NCI-H460 (cell line): ENCODE data around the gene SLC25A13. TPM values are rescaled to one million over a fixed set of nuclear protein-coding genes. Genes with fewer than 3 reads are reported as not detected.
"Not testable (repeated sequence)": the region's sequence is repeated elsewhere in the genome, so short reads cannot be mapped to it uniquely, and the experiment has no call there.

Experiments used
- DNase-seq: peaks from one replicate; pipeline ENCODE4 v3.0.0-alpha.2; 2016; ENCODE audit warnings: low read depth; ENCODE audit errors: extremely low read depth
- total RNA-seq: library from RNA; depleted of rRNA; stranded (reverse); fragments of >200 nt; shearing (Covaris generic); gene quantifications from 2 replicates; pipeline ENCODE4 v1.2.3, GENCODE V29; 2014

The SLC25A13 gene
- total RNA-seq, 1 experiment from 2014 or later, result 39.2 TPM

DNA sequence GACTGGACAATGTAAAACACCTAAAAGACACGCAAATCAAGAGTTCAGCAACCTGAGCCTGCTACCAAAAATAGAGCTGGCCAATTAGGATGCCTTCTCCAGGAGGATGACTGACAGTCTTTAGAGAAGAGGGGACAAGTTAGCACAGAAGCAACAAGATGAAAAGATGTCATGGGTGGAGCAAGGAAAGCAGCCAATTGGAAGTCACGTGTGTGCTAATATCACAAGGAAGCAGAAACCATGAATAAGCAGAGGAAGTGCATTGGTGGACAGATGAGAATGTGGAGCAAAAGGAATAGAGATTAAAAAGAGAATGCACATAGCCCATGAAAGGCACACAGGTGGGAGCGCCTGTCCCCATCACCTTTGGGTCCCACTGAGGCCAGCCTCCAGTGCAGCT lies 148.1 kb downstream of the SLC25A13 start:
- no peak for DNase-seq

GRCh38 chr7:96169439-96169838 lies 152.5 kb downstream of the SLC25A13 start:
- DNase-seq, result no peak

DNA sequence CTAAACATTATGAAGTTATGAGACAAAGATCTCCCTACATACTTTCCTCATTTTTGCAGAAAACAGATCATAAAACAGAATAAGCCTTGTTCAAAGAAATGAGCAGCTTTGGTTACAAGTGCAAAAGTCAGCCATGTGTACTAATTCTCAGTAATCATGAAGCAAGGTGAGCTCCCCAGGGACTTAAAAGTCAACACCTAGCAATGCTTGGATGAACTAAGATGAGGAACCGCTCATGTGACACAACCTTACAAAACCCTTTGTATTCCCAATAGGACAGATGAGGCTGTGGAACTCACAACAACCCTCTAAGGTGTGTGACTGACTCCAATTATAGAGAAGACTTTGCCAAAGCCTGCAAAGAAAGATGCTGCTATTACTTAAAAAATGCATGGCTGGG lies 154.5 kb downstream of the SLC25A13 start:
- no peak for DNase-seq

DNA sequence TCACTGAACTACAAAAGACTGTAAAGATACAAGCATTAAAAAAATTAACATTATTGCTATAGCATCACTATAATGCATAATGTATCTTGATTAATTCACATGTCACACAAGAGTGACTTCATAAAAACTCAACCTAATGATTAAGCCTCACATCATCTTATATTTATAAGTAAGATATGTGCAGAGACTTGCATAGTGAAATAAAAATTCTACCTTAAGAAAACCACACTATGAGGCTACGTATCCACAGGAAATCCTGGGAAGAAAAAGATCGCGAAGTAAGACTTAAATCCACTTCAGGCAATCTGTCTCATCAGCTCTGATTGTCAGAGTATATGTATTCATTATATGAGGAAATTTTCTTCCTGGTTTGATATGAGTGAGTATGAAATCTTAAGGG lies 160.0 kb downstream of the SLC25A13 start:
- DNase-seq, result no peak

DNA sequence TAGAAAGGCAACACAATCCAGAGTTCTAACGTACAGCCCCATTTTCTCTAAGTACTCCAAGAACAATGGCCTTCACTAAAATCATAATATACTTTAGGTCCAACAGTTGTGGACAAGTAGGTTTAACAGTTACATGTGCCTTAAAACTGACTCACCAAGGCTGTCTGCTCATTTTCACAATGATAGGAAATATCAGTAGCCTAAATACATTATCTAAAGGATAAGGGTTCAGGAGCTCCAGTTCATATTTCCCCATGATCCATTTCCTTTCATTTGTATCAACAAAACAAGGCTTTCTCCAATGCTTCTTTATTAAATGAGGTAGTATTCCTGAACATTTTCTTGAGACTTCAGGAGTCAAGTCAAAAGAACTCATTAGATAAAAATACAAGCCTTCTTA lies 164.0 kb downstream of the SLC25A13 start:
- DNase-seq, result no peak

DNA sequence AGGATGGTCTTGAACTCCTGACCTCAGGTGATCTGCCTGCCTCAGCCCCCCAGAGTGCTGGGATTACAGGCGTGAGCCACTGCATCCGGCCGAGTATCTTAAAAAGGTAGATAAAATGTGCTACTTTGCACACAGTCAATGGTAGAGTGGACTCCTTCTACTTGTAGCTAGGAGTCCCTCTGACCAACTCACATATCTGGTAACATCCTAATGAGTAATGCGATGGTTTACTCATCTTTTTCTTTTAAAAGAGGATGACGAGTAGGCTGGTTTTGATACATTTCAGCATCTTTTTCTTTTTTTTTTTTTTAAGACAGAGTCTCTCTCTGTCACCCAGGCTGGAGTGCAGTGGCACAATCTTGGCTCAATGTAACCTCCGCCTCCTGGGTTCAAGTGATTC lies 167.4 kb downstream of the SLC25A13 start:
- DNase-seq, result not testable (repeated sequence)

- DNase-seq, result no peak
Measured at GRCh38 chr7:96152706-96153105, 169.2 kb downstream of the SLC25A13 start.

GRCh38 chr7:96151889-96152288 lies 170.0 kb downstream of the SLC25A13 start:
- DNase-seq, result no peak

DNA sequence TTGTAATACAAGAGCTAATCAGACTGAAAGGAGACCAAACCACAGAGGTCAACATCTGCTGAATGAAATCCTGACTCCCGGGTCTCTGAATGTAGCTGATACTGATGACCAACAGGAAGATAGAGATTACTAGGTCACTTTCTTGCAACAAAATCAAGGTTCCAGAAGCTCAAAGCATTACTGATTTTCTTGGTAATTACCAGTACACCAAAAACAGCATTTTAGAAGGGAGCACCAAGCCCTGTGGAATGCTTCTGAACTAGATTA lies 177.7 kb downstream of the SLC25A13 start:
- DNase-seq, result no peak

DNA sequence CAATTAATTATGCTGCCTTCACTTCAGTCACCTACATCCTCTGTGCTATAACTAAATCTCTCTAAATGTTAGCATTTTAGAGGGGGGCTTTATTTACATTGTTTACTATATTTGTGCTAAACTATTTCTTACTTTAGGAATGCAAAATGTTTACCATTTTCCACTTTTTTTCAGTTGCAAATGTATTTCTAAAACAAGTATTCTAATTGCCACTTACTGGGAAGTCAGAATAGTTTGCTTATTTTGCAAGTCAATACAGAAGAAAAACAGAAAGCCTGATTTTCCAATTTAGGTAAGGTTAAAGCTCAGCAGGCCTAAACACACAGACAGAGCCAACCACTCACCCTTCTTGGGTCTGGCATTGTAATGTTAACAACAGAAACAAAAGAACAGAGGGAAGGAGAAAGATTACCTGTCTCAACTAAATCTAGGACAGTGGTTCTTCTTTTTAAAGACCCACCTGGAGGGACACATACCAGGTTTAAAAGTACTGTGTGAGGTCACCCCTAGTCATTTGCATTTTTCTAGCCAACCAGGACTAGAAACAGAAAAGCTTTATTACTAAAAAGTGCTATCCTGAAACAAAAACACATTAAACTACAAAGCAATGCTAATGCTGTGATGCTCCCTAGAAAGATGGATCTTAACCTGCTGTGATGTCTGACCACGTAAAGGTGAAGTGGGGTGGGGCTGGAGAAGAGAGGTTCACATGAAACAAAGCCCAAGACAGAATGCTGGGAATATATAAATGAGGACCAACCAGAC lies 178.2 kb downstream of the SLC25A13 start:
- DNase-seq, result no peak

DNA sequence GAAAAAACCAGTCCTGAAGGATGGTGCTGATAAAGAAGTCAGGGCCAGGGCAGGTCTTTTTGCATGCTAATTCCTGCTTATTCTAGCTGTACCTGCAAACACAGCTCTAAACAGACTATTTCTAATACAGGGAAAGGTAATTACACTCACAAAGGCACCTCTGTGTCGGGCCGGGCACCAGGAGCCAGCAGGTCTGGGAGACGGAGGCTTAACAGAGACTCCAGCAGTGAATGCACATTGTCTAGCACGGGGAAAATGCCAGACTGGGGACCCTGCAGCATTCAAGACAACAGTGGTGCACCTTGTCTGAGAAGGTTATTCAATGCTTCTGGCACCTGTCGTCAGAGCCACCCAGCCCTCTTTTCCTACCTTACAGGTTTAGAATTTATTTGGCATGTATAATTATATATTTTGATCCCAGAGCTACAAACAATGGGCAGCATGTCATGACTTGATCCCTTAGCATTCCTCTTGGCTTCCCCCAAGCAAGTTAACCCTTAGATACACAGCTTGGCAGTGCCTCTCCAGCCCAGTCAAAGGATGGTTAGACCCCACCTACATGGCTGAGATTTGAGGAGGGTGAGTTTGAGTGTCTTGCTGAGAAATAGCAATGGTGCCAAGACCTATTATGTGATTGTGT lies 185.2 kb downstream of the SLC25A13 start:
- DNase-seq, result no peak

DNA sequence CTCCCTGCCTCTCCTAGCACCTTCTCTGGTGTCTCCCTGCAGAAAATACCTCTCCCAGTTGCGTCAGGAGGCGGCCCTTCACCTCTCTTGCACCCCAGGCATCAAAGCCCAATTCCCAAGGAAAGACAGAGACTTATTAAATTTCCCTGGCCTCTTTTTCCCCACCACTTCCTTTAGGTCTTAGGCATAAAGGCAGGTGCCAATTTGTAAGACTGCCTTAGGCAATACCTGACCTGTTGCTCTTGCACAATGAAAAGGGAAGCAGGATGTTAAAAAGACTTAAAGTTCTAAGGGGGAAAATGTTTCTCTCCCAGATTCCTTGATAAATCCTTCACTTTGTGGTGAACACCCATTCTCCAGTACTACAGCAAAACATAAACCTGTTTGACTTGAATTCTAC lies 186.7 kb downstream of the SLC25A13 start:
- no peak for DNase-seq

- DNase-seq, result no peak
Measured at GRCh38 chr7:96131525-96131924, 190.4 kb downstream of the SLC25A13 start.

DNA sequence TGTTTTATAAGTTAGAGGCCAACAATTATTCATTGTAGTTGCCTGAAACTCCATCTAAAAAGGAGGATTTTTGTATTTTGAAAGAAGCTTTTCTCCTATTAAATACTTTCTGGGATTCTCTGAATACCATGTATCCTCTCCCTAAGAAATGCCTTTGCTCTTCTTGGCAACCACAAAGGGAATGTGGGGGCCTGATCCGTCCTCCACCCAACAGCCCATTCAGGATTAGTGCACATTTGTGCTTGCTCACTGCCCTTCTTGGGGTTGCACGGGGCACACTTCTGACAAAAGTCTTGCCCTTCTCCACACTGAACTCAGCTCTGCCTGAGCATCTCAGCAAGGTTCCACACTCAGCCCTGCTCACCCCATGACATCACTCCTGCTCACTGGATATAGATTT lies 194.2 kb downstream of the SLC25A13 start:
- DNase-seq, result no peak

DNA sequence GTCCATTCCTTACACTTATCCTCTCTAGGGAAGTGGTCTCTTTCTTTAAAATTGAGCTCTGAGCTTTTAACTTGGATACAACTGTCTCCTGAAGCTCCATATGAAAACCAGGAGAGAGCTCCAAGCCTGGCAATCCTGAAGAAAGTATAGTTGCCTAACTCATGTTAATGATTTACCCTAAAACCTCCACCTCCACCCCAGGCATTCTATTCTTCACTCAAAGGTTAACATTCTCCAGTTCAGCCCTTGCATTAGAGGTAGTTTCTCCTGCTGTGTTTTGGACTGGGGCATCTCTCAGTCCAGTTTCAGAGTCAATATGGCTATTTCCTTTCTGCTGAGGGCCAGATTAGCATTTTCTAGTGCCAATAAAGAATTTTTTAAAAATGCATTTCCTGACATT lies 195.5 kb downstream of the SLC25A13 start:
- no peak for DNase-seq

- DNase-seq, result no peak
Measured at GRCh38 chr7:96122746-96123145, 199.2 kb downstream of the SLC25A13 start.

DNA sequence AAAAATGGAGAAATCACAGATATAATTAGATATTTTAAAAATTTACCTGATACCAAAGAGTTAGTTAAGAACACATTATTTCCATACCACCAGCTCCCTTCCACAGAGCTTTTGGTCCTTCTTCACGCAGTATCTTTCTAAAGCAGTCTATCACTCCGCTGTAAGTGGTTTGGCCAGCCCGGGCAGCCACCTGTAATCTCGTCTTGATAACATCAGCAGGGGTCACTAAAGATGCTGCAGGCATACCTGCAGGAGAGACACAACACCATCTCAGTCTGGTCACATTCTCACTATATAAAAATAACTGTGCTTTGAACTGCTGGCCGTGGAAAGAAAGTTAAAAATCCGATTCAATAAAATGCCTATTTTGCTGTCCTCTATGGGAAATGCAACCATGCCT lies 200.1 kb downstream of the SLC25A13 start:
- DNase-seq, result no peak

DNA sequence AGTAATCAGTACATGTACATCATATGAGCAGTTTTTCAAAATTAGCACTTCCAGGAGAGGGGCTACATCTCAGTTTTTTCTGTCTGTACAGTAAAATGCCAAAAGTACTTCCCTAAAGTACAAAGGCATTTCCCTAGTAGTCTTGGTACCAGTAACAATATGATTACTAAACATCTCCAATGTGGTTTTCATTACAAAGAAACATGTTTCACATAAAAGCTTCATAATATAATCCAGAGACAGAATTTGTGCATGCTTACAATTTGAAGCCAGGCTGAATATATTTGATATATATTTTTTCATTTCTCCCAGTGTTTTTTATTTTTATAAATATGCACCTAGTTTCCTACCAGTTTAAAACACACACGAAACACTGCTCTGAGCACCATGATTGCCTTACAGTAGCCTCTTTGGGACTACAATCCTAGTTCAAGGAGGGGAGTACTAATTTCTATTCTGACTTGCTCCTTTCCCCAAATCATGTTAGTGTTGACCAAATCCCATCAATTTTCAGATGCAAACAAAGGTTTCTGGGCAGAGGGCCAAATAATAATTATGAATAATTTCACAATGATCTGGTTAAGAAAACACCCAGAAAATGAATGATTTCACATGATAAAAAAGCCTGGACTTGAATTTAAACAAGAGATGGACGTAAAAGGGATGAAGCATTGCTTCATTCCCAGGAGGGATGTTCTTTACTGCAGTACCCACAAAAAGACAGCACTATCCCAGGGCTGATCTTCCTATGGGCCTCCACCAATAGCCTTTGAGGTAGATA lies 201.3 kb downstream of the SLC25A13 start:
- DNase-seq, result no peak

- DNase-seq, result no peak
Measured at GRCh38 chr7:96118449-96119001, 203.4 kb downstream of the SLC25A13 start.

DNA sequence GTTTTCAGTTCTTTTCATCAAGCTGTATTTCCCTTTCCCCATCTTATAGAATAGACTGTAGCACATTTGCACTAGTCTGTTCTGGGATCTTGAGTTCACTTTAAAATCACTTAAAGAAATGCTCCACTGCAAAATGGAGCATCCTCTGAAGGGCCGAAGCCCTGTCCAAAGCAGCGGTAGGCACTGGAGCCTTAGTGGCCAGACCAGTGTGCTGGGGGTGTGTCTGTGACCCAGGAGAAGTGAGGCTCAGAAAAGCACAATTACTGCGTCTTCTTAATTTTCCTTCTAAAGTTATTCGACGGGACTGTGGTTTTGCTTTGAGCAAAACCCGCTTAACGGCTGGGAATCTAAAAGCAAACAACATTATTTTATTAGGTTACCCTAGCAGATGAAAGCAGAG lies 205.7 kb downstream of the SLC25A13 start:
- no peak for DNase-seq

DNA sequence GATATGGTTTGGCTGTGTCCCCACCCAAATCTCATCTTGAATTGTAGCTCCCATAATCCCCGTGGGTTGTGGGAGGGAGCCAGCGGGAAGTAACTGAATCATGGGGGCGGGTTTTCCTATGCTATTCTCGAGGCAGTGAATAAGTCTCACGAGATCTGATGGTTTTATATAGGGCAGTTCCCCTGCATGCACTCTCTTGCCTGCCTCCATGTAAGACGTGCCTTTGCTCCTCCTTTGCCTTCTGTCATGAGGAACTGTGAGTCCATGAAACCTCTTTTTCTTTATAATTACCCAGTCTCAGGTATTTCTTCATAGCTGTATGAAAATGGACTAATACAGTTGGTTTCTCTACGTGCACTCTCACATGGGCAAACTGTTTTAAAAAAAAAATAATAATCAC lies 207.7 kb downstream of the SLC25A13 start:
- no peak for DNase-seq

DNA sequence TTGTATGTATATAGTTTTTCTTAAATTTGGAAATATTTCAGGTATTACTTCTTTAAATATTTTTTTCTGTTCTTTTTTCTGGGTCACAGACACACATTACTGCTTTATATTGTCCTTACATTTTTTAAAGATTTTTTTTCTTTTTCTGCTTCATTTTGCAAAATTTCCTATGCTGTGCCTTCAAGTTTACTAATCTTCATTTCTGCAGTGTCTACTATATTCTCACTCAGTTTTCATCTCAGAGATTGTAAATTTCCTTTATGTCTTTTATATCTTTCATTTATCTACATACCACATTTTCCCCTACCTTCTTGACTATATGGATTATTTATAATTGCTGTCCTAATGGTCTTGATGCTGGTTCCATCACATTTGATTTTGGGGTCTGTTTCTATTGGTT lies 210.5 kb downstream of the SLC25A13 start:
- no peak for DNase-seq
